CD4-positive, alpha-beta T cell (primary cell): ENCODE results near the gene SGO2. TPM values are rescaled to one million over a fixed set of nuclear protein-coding genes. Genes with fewer than 3 reads are reported as not detected.

Experiments
- ATAC-seq: fragments of 200-7000 bp; cut with Tn5 transposase; one replicate; pipeline ENCODE4 v1.10.0; 2022; ENCODE audit warnings: mild to moderate bottlenecking; ENCODE audit not compliant: poor library complexity
- CTCF ChIA-PET: fragments of 350-600 bp; sonication (Branson Sonifier 250); formaldehyde crosslinking; loops from one replicate; lab custom pipeline; 2021; ENCODE audit warnings: antibody characterized with exemption, inconsistent platforms; lab: Charles Lee
- POLR2A ChIA-PET: fragments of 350-600 bp; sonication (Branson Sonifier 250); formaldehyde crosslinking; loops from one replicate; lab custom pipeline; 2021; ENCODE audit warnings: antibody characterized with exemption, inconsistent platforms; lab: Charles Lee
- DNase-seq, 14 experiments: peaks; one replicate each; pipeline ENCODE4 v3.0.0-alpha.2; 2013 to 2020; ENCODE audit warnings: mixed read lengths in 2 of 14
- H3K27ac ChIP-seq, 2 donors: one replicate each; pipeline versions ENCODE4 v1.5.1 to v1.7.0; 2013; ENCODE audit warnings: low read length in 2 of 2, low read depth in 1 of 2, mild to moderate bottlenecking in 1 of 2
- H3K27me3 ChIP-seq, 2 experiments: 1 replicate in 1 of 2; 2 replicates in 1 of 2; pipeline versions ENCODE4 v1.6.1 to v1.7.0; 2013; ENCODE audit warnings: low read length in 2 of 2, control low read depth in 1 of 2, mild to moderate bottlenecking in 1 of 2, moderate library complexity in 1 of 2; ENCODE audit not compliant: insufficient read depth in 2 of 2, control insufficient read depth in 1 of 2
- H3K36me3 ChIP-seq: one replicate; pipeline ENCODE4 v1.6.1; 2013; ENCODE audit warnings: low read length, control low read depth; ENCODE audit not compliant: insufficient read depth
- H3K4me1 ChIP-seq: one replicate; pipeline ENCODE4 v1.6.1; 2013; ENCODE audit warnings: low read length, control low read depth; ENCODE audit not compliant: insufficient read depth
- H3K4me3 ChIP-seq: one replicate; pipeline ENCODE4 v1.5.1; 2013; ENCODE audit warnings: mild to moderate bottlenecking, low read length, moderate library complexity
- H3K9me3 ChIP-seq, 2 experiments: 1 replicate in 1 of 2; 2 replicates in 1 of 2; pipeline versions ENCODE4 v1.6.1 to v1.7.0; 2013; ENCODE audit warnings: low read length in 2 of 2, mild to moderate bottlenecking in 2 of 2, control low read depth in 1 of 2, moderate library complexity in 1 of 2; ENCODE audit not compliant: control insufficient read depth in 1 of 2, insufficient read depth in 1 of 2
- H3K27ac Mint-ChIP-seq: one replicate; pipeline ENCODE4 v1.8.0; 2020; ENCODE audit warnings: mixed read lengths
- H3K27me3 Mint-ChIP-seq: one replicate; pipeline ENCODE4 v1.8.0; 2021; ENCODE audit warnings: mixed read lengths
- H3K36me3 Mint-ChIP-seq: one replicate; pipeline ENCODE4 v1.8.0; 2021; ENCODE audit warnings: low read depth, mixed read lengths
- H3K4me1 Mint-ChIP-seq: one replicate; pipeline ENCODE4 v1.8.0; 2021; ENCODE audit warnings: low read depth, mixed read lengths
- H3K4me3 Mint-ChIP-seq: one replicate; pipeline ENCODE4 v1.8.0; 2020; ENCODE audit warnings: mild to moderate bottlenecking, mixed read lengths
- H3K9me3 Mint-ChIP-seq: one replicate; pipeline ENCODE4 v1.8.0; 2020; ENCODE audit warnings: mixed read lengths
- CTCF ChIP-seq: fragments of 200-600 bp; IDR thresholded peaks from one replicate; pipeline ENCODE4 v1.8.0; 2022; ENCODE audit warnings: antibody characterized with exemption, mild to moderate bottlenecking
- intact Hi-C, 2 experiments: fragments of 100-400 bp; cut with DNase I in 1 of 2; cut with micrococcal nuclease in 1 of 2; formaldehyde crosslinking; loops; one replicate each; pipeline versions ENCODE4 v1.15.1 to v1.9.0; 2023 to 2025; cut with DNase I, micrococcal nuclease
- total RNA-seq, 174 experiments: library from RNA in 2 of 174; stranded (reverse) in 2 of 174; gene quantifications; one replicate each; pipeline ENCODE4 v1.2.3 and lab custom pipeline; 2021 to 2026

The SGO2 gene
- total RNA-seq, 2 experiments from 2014 or later = 0.64 to 0.74 TPM

GRCh38 chr2:200585730-200586643 is 60.0 kb downstream of the SGO2 start, which contains the start of gene AOX1:
Gene AOX1 (plus strand): TSS chr2:200586014. CDS start chr2:200586109, 95 bp downstream.
- Mint-ChIP-seq H3K4me1 (peaks cover 9% of the 10 kb centered on the region), H3K27me3 (peaks cover 3% of the 10 kb centered on the region), H3K4me3 (peak within 1 kb of the TSS; percentile 90), H3K36me3 (no peaks in the 10 kb centered on the region), H3K27ac (no peak within 1 kb of the TSS), H3K9me3 (no peaks in the 10 kb centered on the region)
- POLR2A ChIA-PET = no interaction called here
- Histone ChIP-seq H3K27me3 (no peaks in the 10 kb centered on the region), H3K27ac (no peak within 1 kb of the TSS), H3K4me1 (peaks cover 11% of the 10 kb centered on the region), H3K9me3 (no peaks in the 10 kb centered on the region), H3K4me3 (peak within 1 kb of the TSS; percentile 66), H3K36me3 (no peaks in the 10 kb centered on the region)
- ATAC-seq (peak; percentile 44), DNase-seq (peak in 7 of 14 experiments; percentile 1 to 40 (median 17))
- TF ChIP-seq CTCF = no peak
- CTCF ChIA-PET = no interaction called here
- intact Hi-C loops = no loop called here

- Mint-ChIP-seq H3K4me3 (peak overlapping the region; percentile 76), H3K4me1 (peaks cover 9% of the 10 kb centered on the region), H3K9me3 (no peaks in the 10 kb centered on the region), H3K36me3 (no peaks in the 10 kb centered on the region), H3K27me3 (peaks cover 5% of the 10 kb centered on the region), H3K27ac (no peak overlapping the region)
- ChIA-PET CTCF (no interaction called here), POLR2A (no interaction called here)
- no peaks in the 10 kb centered on the region for H3K27me3 ChIP-seq
- intact Hi-C loops = no loop called here
- peaks cover 11% of the 10 kb centered on the region for H3K4me1 ChIP-seq
- H3K27ac ChIP-seq = no peak overlapping the region
- ATAC-seq (no peak), DNase-seq (no peak)
- no peak for TF ChIP-seq CTCF
- no peaks in the 10 kb centered on the region for H3K9me3 ChIP-seq
- no peaks in the 10 kb centered on the region for H3K36me3 ChIP-seq
- no peak overlapping the region for H3K4me3 ChIP-seq
Measured at GRCh38 chr2:200586644-200586975, 60.6 kb downstream of the SGO2 start.

GRCh38 chr2:200587007-200587616 is 61.1 kb downstream of the SGO2 start:
- Mint-ChIP-seq H3K27me3 (peaks cover 5% of the 10 kb centered on the region), H3K9me3 (no peaks in the 10 kb centered on the region), H3K4me1 (peaks cover 9% of the 10 kb centered on the region), H3K27ac (no peak overlapping the region), H3K36me3 (no peaks in the 10 kb centered on the region), H3K4me3 (peak overlapping the region; percentile 47)
- POLR2A ChIA-PET = interaction anchor here (0.6 kb wide), 1 partner anchor 275 kb away, joined by 3 read pairs; no protein-coding TSS in a partner anchor
- peak in 1 of 14 experiments; percentile 3 for DNase-seq
- peaks cover 11% of the 10 kb centered on the region for H3K4me1 ChIP-seq
- no peaks in the 10 kb centered on the region for H3K9me3 ChIP-seq
- ATAC-seq = no peak
- CTCF ChIA-PET = no interaction called here
- no peak for TF ChIP-seq CTCF
- intact Hi-C loops = no loop called here
- H3K27ac ChIP-seq = no peak overlapping the region
- H3K4me3 ChIP-seq = no peak overlapping the region
- no peaks in the 10 kb centered on the region for H3K36me3 ChIP-seq
- peaks cover 0 to 4% of the 10 kb centered on the region in 2 experiments for H3K27me3 ChIP-seq
